GM21737 (cell line): ENCODE data around the gene TP73.
"Not testable (repeated sequence)": the region's sequence is repeated elsewhere in the genome, so short reads cannot be mapped to it uniquely, and the experiment has no call there.

Experiments used
- ATAC-seq: cut with Tn5 transposase; IDR thresholded peaks from one replicate; pipeline ENCODE4 v1.9.1; 2021; ENCODE audit warnings: mild to moderate bottlenecking, moderate library complexity; ENCODE audit not compliant: unreplicated experiment

The TP73 gene

GRCh38 chr1:3724416-3725030 lies 72.2 kb downstream of the TP73 start:
- not testable (repeated sequence) for ATAC-seq

DNA sequence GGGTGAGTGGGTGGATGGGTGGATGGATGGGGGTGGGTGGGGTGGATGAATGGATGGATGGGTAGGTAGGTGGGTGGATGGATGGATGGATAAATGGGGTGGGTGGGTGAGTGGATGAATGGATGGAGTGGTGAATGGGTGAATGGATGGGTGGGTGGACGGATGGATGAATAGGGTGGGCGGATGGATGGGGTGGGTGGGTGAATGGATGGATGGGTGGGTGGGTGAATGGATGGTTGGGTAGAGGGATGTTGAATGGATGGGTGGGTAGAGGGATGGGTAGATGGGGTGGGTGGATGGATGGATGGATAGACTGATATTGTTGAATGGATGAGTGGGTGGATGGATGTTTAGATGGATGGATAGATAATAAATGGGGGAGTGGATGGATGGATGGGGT lies 73.0 kb downstream of the TP73 start:
- ATAC-seq, result no peak

GRCh38 chr1:3727042-3727824 lies 74.9 kb downstream of the TP73 start:
- no peak for ATAC-seq

GRCh38 chr1:3727825-3728776 lies 75.8 kb downstream of the TP73 start:
- ATAC-seq, result no peak

DNA sequence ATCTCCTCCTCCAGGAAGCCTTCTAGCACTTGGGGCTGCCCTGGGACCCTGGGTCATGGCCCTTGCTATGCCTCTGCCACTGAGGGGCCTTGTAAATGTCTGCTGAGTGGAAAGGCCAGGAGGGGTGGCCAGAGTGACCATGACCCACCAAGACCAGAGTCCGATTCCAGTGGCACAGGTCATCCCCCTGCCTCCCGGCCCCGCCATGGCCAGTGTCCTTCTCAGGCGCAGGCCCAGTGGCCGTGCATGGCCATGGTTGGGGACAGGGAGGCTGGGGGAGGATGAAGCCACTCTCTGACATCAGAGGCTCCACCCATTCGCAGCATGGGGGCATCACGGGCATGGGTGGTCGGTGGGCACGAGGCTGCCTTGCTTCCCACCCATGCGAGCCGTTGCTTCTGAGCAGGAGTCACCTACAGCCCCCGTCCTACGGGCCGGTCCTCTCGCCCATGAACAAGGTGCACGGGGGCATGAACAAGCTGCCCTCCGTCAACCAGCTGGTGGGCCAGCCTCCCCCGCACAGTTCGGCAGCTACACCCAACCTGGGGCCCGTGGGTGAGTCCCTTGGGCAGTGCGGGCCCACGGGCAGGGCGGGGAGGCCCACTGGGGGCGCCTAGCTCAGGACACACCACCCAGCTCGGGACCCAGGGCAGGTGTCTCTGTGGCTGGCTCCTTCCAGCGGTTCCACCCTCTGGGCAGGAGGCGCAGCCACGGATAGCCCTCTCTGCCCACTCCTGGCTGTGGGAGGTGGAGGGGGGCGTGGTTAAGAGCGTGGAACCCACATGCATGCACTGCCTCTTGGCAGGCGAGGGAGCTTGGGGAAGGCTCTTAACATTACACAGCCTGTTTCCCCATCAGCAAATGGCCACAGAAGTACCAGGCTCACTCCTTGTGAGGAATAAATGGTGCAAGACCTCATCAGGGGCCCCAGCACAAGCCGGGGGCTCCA lies 77.6 kb downstream of the TP73 start:
- no peak for ATAC-seq

DNA sequence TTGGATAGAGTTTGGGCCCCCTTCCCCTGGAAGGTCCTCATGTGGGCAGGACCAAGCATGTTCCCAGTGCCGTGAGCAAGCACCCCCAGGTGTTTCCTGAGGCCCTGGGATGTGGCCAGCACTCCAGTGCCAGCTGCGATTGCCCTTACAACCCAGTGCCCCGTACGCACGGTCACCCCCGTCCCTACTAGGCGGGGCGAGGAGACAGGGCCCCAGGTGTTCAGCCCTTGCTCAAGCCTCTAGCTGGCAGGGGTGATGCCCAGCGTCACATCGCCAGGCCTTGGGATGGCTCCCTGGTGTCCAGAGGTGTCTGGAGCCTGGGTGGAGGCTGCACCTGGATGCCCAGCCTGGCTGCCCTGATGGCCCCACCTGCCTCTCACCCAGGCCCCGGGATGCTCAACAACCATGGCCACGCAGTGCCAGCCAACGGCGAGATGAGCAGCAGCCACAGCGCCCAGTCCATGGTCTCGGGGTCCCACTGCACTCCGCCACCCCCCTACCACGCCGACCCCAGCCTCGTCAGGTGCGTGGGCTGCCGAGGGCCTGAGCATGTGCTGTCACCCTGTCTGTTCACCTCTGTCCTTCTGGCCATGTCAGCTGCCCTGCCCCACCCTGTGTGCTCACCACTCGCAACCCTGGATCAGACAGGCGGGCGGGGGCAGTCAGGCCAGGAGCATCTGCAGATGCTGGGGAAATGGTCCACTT lies 78.4 kb downstream of the TP73 start:
- no peak for ATAC-seq

GRCh38 chr1:3731583-3732433 lies 79.5 kb downstream of the TP73 start:
- ATAC-seq, result no peak

- no peak for ATAC-seq
Observed at GRCh38 chr1:3732434-3733093, 80.2 kb downstream of the TP73 start.

- no peak for ATAC-seq
Observed at GRCh38 chr1:3733094-3733882, 81.0 kb downstream of the TP73 start.

GRCh38 chr1:3733883-3734589 lies 81.7 kb downstream of the TP73 start:
- ATAC-seq, result no peak

DNA sequence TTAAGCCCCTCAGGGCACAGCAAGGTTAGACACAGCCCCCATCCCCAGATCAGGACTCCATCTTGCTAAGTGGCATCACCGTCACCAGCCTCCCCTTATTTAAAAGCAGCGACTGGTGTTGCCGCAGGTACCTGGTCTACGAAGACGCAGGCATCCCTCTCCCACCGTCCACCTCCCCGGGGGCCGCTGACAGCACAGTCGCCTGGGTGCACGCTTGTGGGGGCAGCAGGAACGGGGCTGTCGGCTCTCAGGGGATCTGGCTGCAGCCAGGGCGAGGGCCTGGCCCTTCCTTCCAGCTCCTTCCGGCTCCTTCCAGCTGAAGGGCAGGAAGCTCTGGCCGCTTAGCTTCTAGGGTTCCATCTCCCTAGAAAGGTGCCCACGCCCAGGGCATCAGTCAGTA lies 82.3 kb downstream of the TP73 start:
- ATAC-seq, result no peak

- no peak for ATAC-seq
Observed at GRCh38 chr1:3735027-3735681, 82.8 kb downstream of the TP73 start.

GRCh38 chr1:3735688-3736087 lies 83.4 kb downstream of the TP73 start:
- ATAC-seq, result no peak

- ATAC-seq, result no peak
Observed at GRCh38 chr1:3736131-3736561, 83.8 kb downstream of the TP73 start.

- no peak for ATAC-seq
Observed at GRCh38 chr1:3736708-3737107, 84.4 kb downstream of the TP73 start.

DNA sequence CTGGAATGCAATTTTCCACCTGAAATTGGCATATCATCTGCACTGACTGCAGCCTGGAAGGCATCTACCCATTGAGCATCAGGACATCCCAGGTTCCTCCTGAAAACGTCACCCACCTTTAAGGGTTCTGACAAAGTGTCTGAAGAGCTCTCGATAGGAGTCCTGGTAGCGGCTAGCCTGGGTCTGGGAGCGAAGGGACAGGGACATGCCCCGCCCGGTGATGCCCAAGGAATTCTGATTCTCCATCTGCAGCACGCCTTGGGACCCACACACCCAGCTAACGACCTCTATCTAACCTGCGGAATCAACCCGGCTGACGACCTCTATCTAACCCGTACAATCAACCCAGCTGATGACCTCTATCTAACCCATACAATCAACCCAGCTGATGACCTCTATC lies 86.6 kb downstream of the TP73 start:
- ATAC-seq, result no peak
